ENCODE data around the gene TMEM51. TPM values are rescaled to one million over a fixed set of nuclear protein-coding genes. Genes with fewer than 3 reads are reported as not detected.

The TMEM51 gene
- total RNA-seq, 1 experiment from 2014 or later: 1.7 TPM

GRCh38 chr1:15148475-15148874, 5.1 kb upstream of the TMEM51 start:
- DNase-seq (ENCODE audit: low spot score): no peak
- Histone ChIP-seq H3K27me3 (replicated peaks; ENCODE audit: insufficient read depth, low read depth, low read length, poor library complexity) (no peaks in the 10 kb centered on the region), H3K9me3 (ENCODE audit: low read depth, low read length, poor library complexity, severe bottlenecking) (no peaks in the 10 kb centered on the region), H3K27ac (ENCODE audit: low read depth, low read length, poor library complexity, severe bottlenecking) (no peak overlapping the region), H3K4me1 (ENCODE audit: insufficient read depth, low read length, poor library complexity, severe bottlenecking) (no peaks in the 10 kb centered on the region), H3K4me3 (ENCODE audit: low read depth, low read length, poor library complexity, severe bottlenecking) (no peak overlapping the region), H3K36me3 (ENCODE audit: insufficient read depth, low read length, poor library complexity, severe bottlenecking) (no peaks in the 10 kb centered on the region)
- ChIA-PET CTCF (no interaction called here), POLR2A (ENCODE audit: low non-redundant PET) (no interaction called here)
- intact Hi-C loops (cut with micrococcal nuclease; ENCODE audit: unreplicated experiment): no loop called here
- no peak for TF ChIP-seq CTCF (conservative IDR thresholded peaks at IDR 0.05; ENCODE audit: low read depth, low read length)
- TF ChIP-seq EZH2 (IDR thresholded peaks at IDR 0.05; ENCODE audit: borderline replicate concordance, low read depth, low read length, poor library complexity, severe bottlenecking): no peak
- no TSS peak for BruUV-seq (replicated peaks)

GRCh38 chr1:15148941-15149340, 4.6 kb upstream of the TMEM51 start:
- H3K4me3 ChIP-seq (ENCODE audit: low read depth, low read length, poor library complexity, severe bottlenecking): no peak overlapping the region

GRCh38 chr1:15150376-15150775, 3.2 kb upstream of the TMEM51 start:
- POLR2A ChIA-PET (ENCODE audit: low non-redundant PET): no interaction called here
- CTCF ChIA-PET: no interaction called here
- H3K27me3 ChIP-seq (replicated peaks; ENCODE audit: insufficient read depth, low read depth, low read length, poor library complexity): no peaks in the 10 kb centered on the region

More at GRCh38 chr1:15148941-15149340, 4.6 kb upstream of the TMEM51 start:
- Histone ChIP-seq H3K36me3 (ENCODE audit: insufficient read depth, low read length, poor library complexity, severe bottlenecking) (no peaks in the 10 kb centered on the region), H3K27me3 (replicated peaks; ENCODE audit: insufficient read depth, low read depth, low read length, poor library complexity) (no peaks in the 10 kb centered on the region), H3K9me3 (ENCODE audit: low read depth, low read length, poor library complexity, severe bottlenecking) (no peaks in the 10 kb centered on the region), H3K4me1 (ENCODE audit: insufficient read depth, low read length, poor library complexity, severe bottlenecking) (no peaks in the 10 kb centered on the region), H3K27ac (ENCODE audit: low read depth, low read length, poor library complexity, severe bottlenecking) (no peak overlapping the region)
- no TSS peak for BruUV-seq (replicated peaks)
- ChIA-PET POLR2A (ENCODE audit: low non-redundant PET) (no interaction called here), CTCF (no interaction called here)
- intact Hi-C loops (cut with micrococcal nuclease; ENCODE audit: unreplicated experiment): no loop called here
- no peak for DNase-seq (ENCODE audit: low spot score)
- TF ChIP-seq CTCF (conservative IDR thresholded peaks at IDR 0.05; ENCODE audit: low read depth, low read length) (no peak), EZH2 (IDR thresholded peaks at IDR 0.05; ENCODE audit: borderline replicate concordance, low read depth, low read length, poor library complexity, severe bottlenecking) (no peak)

More at GRCh38 chr1:15150376-15150775, 3.2 kb upstream of the TMEM51 start:
- Histone ChIP-seq H3K9me3 (ENCODE audit: low read depth, low read length, poor library complexity, severe bottlenecking) (no peaks in the 10 kb centered on the region), H3K36me3 (ENCODE audit: insufficient read depth, low read length, poor library complexity, severe bottlenecking) (no peaks in the 10 kb centered on the region), H3K27ac (ENCODE audit: low read depth, low read length, poor library complexity, severe bottlenecking) (no peak overlapping the region), H3K4me3 (ENCODE audit: low read depth, low read length, poor library complexity, severe bottlenecking) (no peak overlapping the region), H3K4me1 (ENCODE audit: insufficient read depth, low read length, poor library complexity, severe bottlenecking) (peaks cover 6% of the 10 kb centered on the region)
- DNase-seq (ENCODE audit: low spot score): no peak
- TF ChIP-seq EZH2 (IDR thresholded peaks at IDR 0.05; ENCODE audit: borderline replicate concordance, low read depth, low read length, poor library complexity, severe bottlenecking): no peak
- TF ChIP-seq CTCF (conservative IDR thresholded peaks at IDR 0.05; ENCODE audit: low read depth, low read length): no peak
- intact Hi-C loops (cut with micrococcal nuclease; ENCODE audit: unreplicated experiment): no loop called here
- no TSS peak for BruUV-seq (replicated peaks)
